NCI-H526 (cell line): Measurements from ENCODE around the gene JAG2.
A peak's percentile ranks its signal among the peaks of the same experiment; 100 is the strongest.

Experiments
- DNase-seq, 2 experiments: peaks; one replicate each; lab custom pipeline; 2025; lab: John Stamatoyannopoulos, UW

The JAG2 gene

DNA sequence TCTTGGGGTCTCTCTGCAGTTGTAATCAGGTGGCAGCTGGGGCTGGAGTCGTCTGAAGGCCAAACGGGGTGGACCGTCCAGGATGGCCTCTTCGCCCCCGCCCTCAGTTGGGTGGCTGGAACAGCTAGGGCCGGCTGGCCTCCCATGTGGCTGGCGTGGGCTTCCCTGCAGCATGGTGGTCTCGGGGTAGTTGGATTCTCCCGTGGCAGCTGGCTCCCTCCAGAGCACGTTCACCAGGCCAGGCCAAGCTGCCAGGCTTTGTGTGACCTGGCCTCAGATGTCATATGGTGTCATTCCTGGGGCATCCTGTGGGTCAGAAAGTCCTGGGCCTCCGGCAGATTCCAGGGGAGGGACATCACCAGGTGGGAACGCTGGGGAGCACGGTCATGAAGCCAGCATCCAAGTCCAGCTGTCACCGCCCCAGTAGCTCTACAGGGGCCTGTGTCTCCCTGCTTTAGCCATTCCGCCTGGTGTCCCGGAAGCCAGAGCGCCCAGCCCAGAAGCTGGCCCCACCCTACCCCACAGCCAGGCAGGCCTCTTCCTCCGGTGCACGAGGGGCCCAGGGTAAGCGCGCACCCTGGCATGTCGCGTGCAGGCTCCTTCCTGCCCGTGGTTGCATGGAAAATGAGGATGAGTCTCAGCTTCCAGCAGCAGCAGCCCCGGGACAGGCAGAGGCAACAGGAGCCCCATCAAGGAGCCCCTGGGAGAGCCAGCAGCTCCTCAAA is 13.9 kb upstream of the JAG2 start:
- no peak for DNase-seq

DNA sequence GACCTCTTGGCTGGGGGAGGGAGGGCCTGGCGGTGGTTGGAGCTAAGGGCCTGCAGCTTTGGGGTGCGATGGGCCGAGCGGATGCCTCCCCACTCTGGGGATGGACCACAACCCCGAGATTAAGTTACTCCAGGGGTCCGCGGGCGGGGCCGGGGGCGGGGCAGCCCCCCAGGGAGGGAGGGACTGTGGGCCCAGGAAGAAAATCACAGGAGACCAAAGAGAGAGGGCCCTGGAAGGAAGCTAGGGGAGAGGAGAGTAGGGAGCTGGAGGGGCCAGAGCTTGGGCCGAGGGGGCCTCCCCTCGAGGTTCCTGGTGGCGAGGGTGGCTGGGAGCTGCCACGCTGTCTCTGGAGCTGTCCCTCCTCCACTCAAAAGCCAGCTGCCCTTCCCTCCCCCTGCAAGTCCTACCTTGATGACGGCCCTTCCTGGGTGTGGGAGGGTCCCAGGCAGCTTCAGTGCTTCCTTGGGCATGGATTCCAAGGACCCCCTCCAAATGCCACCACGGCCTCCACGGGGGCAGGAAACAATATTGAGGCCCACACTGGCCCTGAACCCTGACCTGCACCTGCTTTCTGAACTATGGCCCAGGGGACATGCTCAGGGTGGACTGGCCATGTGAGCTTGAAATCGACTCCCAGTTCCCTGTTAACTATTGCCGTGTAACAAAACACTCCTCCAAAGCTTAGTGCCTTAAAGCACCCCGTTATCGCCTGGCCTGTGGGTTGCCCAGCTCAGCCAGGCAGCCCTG is 13.1 kb upstream of the JAG2 start:
- no peak for DNase-seq

DNA sequence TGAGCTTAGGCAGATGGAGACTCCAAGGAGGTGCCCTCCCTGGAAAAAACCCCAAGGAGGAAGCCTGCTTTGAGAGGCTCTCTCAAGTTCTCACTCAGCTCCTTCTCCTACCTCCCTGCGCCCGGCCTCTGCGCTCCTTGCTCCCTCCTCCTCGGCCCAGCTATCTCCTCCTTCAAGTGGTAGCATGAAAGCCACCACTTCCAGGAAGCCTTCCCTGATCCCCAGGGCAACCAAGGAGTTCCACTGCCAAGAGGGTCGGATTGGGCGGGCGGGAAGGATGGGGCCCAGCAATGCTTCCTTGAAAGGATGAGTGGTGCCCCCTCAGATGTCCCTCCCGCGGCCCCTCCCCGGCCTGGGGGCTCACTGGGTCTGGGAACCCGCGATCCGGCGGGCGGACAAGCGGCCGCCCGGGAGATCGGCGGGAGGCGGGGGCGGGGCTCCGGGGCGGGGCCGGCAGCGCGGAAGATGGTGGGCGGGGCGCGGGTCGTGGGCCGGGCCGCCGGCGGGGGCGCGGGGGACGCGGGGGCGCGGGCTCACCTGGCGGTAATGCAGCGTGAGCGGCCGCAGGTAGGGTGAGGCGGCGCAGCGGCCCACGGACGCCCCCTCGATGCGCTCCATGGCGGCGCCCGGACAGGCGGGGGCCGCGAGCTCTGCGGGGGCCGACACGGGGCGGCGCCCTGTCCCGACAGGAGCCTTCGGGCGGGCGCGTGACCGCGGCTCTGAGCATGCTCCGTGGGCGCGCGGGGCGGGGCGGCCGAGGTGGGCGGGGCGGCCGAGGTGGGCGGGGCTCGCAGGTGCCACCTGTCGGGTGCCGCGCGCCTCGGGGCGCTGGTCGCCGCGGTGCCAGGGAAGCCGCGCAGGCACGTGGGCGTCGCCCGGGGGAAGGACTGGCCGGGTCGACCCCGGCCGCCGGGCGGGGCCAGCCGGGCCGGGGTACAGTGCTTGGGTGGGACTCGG is 12.3 kb upstream of the JAG2 start, which contains the start of gene NUDT14:
Gene NUDT14, minus strand, starts transcription at position 721 of the 957 bp plus-strand sequence. Its CDS starts 103 bp downstream, at position 618.
- peak in 1 of 2 experiments; percentile 90 for DNase-seq

DNA sequence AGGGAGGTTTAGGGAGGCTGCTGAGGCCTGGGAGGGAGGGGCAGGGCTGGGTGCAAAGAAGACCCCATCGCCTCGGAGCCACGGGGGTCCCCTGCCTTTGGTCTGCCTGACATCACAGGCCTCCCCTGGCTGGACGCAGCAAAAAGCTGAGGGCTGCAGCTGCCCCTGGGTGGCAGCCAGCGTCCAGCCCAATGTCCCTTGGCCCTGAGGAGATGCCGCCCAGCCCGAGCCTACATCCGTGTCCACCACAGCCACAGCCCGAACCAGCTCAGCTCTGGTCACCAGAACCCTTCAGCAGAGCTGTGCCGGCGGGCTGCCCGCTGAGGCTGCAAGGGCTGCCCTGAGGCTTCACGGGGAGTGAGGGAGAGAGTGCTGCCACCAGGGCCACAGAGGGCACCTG is 10.6 kb upstream of the JAG2 start:
- DNase-seq: no peak

DNA sequence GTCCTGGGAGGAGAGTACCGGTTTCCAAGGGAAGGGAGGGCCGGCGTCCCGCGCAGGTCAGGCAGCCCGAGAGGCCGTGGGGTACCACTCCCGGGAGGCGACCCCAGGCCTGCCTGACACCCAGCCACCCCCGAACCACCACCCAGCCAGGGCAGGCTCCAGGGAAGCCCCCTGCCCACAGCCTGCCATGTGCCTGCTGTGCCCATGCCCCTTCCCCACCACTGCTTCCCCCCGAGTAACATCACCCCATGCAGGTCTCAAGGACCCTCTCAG is 10.2 kb upstream of the JAG2 start:
- DNase-seq: no peak

DNA sequence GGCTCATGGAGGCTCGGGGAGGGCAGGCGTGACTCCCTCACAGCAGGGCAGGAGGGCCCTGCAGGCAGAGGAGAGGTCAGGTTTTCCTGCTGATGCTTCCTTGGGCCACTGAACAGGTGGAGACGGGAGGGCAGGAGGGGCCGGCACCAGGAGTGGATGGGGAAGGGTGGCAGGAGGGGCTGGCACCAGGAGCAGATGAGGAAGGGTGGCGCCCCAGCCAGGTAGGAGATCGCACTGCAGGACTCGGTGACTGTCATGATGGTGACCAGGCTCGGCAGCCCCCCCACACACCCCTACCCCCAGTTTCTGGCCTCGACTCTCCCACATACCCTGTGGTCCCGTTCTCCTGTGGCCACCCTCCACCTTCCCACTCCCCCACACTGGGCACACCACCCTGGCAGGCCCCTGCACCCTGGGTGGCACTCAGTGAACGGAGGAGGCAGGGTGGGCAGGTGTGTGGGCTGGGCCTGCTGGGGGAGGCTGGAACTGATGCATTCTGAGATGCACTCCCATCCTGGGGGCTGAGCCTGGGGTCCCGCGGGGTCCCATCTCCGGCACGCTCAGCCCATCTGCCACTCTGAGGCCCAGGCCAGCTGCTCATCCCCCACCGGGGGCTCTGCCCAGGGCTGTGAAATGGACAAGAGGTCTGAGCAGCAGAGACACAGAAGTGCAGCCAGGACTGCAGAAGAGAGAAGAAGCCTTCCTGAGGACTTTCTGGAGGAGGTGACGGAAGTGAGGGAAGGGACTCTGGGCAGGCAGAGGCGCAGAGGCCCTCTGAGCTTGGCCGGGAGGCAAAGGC is 9.7 kb upstream of the JAG2 start:
- peak in 1 of 2 experiments; percentile 29 for DNase-seq

DNA sequence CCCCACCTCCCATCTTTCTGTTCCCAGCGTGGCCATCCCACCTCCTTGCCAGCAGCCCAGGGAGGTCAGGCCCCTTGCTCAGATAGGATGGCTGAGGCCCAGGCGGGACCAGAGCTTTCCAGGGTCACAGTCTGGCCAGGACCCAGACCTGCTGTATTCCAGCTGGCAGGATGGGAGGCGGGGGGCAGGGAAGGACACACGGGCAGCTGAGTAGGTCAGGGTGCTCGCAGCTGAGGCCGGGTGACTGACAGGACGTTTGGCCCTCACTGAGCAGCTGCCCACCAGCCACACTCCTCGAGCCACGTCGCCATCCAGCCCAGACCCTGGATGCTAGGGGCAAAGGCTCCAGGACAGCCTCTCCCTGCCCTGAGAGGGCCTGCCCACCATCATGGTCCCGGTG is 8.5 kb upstream of the JAG2 start:
- DNase-seq: no peak

DNA sequence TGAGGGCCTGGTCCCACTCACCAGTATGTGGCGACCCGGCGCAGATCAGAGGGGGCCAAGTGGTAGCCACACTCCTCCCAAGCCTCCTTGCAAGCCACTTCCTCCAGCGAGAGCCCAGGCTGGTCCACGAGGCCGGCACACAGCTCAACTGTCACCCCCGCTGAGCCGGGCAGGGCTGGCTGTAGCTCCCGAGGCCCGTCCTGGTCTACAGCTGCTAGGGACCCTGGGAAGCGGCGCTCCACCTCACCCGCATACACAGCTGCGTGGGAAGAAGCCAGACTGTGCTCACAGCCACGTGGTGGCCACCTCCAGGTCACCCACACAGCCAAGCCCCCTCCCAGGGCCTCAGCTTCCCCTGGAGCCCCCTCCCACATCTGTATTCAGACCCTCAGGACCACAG is 7.9 kb upstream of the JAG2 start:
- no peak for DNase-seq

DNA sequence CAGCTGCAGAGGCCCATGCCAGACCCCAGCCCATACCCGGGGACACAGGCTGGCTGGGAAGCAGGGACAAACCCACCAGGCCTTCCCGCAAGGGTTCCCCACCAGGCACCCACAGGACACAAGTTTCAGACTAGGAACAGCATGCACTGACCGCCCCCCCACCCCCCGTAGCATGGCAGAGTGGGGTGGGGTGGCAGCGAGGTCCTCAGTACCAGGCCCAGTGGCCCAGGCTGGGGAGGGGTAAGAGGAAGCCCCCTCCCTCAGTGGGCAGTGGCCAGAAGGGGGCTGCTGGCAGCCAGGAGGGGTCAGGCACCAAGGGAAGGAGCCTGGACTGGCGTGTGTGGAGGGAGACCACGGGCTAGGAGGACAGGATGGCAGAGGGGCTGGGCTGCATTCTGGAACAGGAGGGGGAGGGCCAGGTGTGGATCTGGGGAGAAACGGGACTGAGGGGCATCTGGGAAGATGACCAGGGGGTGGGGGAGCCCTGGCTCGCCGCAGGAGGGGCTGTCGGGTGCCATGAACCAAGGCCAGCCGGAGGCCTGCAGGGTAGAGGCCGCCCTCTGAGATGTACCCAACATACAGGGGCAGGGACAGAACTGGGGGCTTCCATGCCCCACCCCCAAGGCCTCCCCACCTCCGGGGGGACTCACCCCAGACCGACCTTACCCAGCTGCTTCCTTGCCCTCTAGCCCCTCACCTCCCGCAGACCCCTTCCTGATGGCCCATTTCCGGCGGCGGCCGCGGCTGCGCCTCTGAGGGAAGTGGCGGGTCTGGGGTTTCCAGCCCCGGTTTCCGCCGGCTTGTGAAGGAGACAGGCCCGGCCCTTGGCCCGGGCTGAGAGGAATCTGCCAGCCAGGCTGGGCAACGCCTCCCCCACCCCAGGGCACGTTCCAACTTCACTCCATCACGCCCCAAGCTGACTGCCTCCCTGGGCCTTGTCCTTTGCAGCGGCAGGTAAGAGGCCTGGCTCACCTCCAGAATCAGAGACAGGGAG is 5.6 kb upstream of the JAG2 start:
- DNase-seq: no peak

DNA sequence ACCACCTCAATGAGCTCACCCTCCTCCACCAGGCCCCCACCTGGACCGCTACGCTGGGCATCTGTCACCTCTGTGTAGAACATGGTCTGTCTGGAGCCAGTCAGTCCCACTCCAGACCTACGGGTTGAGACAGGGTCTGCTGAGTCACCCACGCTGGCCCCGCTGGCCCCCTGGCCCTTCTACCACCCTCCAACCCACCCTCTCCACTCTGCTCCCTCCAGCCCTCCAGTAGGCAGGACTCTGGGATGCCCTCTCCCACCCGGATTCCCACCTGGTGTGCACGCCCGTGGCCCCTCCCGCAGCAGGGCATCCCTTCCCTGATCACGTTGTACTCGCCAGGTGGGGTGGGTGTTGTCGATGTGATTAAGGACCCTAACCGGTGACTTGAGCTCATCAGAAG is 4.6 kb upstream of the JAG2 start:
- no peak for DNase-seq

DNA sequence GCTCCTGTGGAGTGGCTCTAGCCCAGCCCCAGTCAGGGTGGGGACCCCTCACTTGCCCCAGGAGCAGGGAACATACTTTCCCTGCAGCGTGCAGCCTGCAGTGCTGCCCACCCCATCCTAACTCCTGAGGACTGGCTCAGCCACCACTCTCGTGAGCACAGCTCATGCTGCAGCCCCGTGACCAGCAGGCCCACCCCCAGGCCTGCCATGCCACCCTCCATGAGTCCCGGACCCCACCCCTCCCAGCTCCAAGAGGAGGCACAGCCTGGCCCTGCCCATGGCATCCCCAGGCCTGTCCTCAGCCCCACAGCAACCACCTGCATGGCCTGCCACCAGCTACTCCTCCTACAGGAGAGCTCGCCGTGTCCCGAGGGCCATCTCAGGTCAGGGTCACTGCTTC is 3.9 kb upstream of the JAG2 start:
- no peak for DNase-seq

DNA sequence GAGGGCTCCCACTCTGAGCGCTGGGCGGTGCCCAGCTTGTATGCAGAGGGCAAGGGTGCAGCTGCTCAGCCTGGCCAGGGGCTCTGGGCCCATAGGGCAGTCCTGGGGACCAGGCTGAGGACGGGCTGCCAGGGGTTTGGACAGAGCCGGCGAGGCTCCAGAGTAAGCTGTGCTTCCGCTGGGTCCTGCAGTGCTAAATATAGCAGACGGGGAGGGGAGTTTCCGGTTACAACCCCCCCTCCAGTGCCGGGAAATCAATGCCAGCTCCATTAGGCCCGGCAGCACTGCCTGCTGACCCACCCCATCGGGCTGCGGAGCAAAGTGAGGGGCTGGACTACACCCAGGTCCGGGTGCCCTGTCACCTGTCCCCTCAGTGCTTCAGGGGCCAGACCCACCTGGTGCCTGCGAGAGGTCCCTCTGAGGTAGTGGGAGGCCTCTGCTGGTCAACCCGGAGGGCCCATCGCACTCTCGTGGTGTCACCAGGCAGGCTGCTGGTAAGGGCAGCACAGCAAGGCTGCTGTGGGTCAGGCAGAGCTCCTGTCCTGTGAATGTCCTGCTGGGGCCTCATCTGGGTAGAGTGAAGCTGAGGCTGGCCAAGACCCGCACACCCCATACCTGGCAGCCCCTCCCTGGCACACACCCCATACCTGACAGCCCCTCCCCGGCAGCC is 2.6 kb upstream of the JAG2 start:
- peak in 1 of 2 experiments; percentile 70 for DNase-seq

DNA sequence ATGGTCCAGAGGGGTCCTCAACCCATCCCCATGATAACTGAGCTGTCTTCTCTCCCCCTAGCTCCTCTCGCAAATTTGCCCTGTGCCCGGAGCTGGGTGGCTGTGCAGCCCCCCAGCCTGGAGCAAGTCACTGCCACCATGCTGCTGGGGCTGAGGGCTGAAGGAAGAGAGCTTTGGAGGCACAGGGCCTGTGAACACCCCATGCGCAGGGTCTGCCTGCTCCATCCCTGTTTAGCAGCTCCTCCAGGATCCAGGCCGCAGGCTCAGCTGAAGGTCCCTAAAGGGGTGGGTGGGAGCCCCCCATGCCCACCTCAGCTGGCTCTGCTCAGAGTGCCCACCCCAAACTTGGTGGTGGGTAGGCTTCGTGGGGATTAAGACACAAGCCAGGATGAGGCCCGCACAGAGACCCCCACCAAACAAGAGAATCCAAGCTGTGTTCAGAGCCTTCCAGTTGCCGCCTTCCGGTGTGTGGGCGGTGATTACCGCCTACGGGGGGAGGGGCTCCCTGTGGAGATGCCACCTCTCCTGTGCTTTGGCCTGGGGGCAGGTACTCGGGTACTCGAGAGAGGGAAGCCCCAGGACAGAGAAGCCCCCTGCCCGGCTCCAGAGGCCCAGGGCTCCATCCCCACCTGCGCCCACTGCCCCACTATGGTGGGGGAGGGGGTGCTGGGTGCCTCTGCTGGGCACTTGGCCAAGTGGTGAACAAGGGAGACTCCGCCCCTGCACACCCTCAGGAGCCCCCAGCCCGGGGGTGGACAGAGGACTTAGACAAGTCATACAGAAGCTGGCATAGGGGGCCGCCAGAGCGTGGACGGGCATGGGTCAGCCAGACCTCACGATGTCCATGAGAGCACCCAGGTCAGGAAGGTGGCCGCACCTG is 1.4 kb upstream of the JAG2 start:
- peak in 1 of 2 experiments; percentile 41 for DNase-seq

DNA sequence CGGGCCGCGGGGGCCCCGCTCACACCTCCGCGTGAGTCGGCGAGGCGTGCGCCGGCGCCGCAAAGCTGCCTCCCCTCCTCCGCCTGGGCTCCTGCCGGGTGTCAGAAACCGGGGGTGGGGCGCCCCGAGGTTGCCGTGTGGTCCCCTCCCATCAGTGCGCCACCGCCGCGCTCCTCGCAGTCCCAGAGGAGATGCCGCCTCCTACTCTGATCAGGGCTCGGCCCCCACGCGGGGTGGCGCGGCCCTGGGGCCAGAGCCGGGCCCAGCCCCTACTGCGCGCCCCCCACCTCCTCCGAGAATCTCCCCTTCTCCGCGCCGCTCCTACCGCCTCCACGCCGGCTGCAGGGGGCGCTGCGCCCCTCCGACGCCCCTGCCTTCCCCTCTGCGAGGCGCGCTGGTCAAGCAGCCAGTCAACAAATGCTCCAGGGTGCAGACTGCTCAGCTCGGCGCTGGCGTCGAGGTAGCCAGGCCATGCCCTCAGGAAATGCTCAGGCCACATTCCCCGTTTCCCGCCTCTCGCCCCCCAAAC is 467 bp upstream of the JAG2 start:
- peak in 1 of 2 experiments; percentile 63 for DNase-seq

DNA sequence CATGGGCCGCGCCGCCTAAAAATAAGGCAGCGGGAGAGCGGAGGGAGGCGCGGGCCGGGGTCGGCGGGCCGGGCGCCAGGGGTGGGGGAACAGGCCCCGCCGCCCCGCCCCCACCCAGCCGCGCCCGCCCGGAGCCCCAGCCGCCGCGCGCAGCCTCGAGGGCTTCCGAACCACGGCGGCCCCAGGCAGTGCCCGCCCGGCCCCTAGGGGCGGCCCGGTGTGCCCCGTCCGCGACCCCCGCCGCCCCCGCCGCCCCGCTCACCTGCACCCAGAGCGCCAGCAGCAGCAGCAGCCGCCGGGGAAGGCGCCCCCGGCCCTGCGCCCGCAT is 519 bp downstream of the JAG2 start:
- no peak for DNase-seq

DNA sequence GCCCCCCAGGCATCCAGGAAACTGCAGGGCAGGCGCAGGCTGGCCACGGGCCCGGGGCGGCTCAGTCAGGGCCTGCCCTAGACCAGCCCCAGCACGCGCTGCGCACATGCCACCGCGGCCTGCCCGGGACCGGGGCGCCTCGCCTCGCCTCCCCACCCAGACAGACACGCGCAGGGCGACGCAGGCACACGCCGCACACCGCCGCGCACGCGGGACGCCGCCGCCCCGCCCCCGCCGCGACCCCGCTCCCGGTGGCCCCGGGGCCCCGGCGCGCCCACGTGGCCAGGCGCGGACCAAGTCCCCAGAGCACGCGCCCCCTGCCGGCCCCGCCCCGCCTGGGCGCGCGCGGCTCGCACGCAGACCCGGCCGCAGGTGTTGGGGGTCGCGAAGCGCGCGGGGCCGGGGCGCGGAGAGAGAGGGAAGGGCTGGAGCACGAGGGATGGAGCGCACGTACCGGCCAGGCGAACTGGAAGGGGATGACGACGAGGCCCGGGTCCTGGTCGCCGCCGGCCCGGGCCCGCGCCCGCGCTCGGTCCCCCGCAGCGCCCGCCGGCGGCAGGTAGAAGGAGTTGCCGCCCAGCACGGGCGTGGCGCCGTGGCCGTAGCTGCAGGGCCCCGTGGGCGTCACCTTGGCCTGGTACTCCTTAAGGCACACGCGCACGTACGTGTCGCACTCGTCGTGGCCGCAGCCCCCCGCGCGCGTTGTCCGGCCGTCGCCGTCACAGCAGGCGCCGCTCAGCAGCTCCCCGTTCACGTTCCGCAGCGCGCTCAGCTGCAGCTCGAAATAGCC is 1.1 kb downstream of the JAG2 start:
- DNase-seq: peak in 1 of 2 experiments; percentile 77

DNA sequence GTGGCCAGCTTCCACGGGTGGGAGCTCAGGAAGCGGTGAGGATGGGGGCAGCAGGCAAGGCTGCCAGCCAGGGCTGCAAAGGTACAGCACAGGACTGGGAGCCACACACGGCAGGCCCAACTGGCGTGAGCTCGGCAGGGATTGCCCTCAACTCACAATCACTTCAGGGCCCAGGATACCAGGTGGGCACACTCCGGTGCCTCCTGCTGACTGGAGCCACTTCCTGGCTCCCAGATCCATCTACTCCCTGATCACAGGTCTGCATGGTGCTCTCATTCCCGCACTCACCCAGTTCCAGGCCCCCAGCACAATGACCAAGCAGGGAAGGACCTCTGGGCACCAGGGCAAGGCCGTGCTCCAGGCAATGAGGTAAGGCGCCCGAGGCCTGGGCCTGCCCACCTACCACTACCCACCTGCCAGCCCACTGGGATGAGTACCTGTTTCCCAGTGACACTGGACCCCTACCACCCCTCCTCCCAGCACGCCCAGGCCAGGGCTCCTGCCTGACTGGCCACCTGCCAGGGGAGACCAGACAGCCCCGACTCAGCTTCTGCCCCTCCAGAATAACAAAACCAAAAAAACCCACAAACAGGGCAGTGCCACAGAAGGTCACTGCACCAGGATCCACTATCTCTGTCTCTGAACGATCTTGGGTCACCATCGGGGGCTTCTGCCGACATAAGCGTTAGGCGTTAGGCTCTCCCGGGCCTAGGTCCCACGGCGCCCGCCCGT is 1.8 kb downstream of the JAG2 start:
- peak in 1 of 2 experiments; percentile 64 for DNase-seq
